Hepatic stellate cell (primary cell): ENCODE measurements around the gene GGA1.
"Not testable (repeated sequence)": the region's sequence is repeated elsewhere in the genome, so short reads cannot be mapped to it uniquely, and the experiment has no call there.

Experiments
- DNase-seq: peaks from one replicate; pipeline ENCODE4 v3.0.0; 2011; ENCODE audit warnings: low spot score

Gene GGA1

DNA sequence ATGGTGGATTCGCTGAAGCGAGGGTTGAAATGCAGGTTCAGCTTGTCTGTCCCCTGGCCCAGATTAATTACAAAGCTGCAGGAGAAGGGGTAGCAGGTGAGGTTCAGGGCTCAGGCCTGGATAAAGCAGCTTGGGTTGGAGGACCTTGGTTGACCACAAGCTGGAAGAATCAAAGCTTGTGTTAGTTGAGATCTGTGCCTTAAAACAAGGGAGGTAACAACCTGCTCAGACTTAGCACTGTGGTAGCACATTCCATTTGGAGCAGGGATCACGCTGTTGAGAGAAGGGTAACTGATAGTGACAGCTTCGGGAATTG lies 38.0 kb upstream of the GGA1 start:
- DNase-seq = no peak

DNA sequence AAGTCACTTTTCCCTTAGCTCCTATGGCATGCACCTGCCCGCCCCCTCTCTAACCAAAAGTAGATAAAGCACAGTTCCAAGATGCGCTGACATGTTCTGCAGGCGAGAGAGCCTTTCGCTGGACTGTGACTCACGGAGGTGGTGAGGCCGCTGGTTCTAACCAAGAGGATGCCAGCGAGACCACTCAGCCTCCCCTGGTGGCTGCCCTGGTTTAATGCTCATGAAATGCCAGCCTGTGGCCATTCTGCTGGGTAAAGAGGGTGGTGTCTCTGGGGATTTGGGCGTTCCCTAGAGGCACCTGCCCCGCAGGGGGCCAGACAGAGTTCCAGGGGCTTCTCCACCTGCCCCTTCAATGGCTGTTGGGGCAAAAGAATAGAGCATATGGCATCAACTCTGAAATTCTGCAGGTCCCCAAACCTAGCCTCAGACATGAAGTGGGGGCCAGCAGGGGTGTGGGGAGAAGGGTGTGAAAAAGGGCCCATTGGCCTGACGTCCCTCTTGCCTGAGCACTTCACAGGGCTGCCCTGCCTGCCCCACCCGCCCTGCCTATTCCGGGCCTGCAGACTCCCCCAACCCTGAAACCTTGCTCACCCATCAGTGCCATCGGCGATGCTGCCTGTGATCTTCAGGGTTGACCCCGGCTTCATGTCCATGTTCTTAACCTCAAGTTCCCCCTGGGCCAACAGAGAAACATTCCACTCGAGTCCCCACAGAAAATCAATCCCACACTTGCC lies 37.2 kb upstream of the GGA1 start:
- no peak for DNase-seq

DNA sequence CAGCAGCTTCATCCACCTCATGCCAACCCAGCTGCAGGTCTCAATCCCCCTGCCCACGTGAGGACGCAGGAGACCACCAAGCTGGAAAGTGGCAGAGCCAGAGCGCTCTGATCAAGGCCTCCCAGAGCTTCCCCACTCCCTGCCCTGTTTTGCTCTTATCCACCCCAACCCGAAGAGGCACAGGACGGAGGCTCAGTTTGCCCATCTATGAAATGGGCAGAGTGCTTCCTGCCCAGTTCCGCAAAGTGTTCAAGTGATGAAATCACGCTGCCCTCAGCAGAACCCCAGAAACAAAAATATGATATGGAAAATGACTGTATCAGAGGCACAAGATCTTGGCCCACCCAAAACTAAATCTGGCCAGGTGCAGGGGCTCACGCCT lies 36.7 kb upstream of the GGA1 start:
- DNase-seq = no peak

DNA sequence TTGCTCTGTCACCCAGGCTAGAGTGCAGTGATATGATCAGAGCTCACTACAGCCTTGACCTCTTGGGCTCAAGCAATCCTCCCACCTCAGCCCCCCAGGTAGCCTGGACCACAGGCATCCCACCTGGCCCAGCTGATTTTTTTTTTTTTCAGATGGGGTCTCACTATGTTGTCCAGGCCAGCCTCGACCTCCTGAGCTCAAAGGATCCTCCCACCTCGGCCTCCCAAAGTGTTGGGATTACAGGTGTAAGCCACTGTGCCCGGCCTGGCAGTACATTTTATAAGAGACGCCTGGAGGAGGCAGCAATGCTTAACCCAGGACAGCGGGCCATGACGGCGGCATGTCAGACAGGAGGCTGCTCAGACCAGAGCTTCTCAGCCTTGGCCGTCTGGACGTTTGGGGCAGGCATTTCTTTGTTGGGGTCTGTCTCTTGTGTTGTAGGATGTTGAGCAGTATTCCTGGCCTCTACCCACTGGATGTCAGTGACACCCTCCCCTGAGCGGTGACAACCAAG lies 33.1 kb upstream of the GGA1 start:
- no peak for DNase-seq

DNA sequence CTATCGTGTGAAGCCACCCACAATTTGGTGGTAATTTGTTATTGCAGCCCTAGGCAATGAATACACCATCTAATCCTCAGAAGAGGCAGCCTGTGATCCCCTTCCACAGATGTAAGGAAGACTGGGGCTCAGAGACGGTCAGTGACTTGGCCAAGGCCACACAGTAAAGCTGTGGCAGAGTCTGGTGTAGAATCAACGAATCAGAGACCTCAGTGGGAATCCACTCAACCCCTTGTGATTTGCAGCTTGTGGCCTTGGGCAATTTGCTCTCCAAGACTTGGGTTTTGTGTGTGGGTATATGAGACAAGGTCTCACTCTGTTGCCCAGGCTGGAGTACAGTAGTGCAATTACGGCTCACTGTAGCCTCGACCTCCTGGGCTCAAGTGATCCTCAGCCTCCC lies 30.6 kb upstream of the GGA1 start:
- DNase-seq = no peak

- no peak for DNase-seq
Measured at GRCh38 chr22:37581504-37581903, 27.1 kb upstream of the GGA1 start.

GRCh38 chr22:37582526-37582925 lies 26.1 kb upstream of the GGA1 start:
- no peak for DNase-seq

- DNase-seq = no peak
Measured at GRCh38 chr22:37588546-37589215, 20.0 kb upstream of the GGA1 start.

- DNase-seq = no peak
Measured at GRCh38 chr22:37589636-37590035, 19.0 kb upstream of the GGA1 start.

GRCh38 chr22:37591081-37591480 lies 17.6 kb upstream of the GGA1 start:
- not testable (repeated sequence) for DNase-seq

DNA sequence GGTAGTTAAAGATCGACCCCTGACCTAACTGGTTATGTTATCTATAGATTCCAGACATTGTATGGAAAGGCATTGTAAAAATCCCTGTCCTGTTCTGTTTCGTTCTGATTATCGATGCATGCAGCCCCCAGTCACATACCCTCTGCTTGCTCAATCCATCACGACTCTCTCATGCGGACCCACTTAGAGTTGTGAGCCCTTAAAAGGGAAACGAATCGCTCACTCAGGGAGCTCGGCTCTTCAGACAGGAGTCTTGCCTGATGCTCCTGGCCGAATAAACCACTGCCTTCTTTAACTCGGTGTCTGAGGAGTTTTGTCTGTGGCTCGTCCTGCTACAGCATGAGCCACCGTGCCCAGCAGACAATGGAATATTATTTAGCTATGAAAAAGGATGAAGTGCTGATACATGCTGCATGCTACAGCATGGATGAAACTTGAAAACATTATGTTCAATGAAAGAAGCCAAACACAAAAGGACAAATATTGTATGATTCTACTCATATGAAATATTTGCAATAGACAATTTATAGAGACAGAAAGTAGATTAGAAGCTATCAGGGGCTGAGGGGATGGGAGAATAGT lies 16.7 kb upstream of the GGA1 start:
- DNase-seq = no peak

DNA sequence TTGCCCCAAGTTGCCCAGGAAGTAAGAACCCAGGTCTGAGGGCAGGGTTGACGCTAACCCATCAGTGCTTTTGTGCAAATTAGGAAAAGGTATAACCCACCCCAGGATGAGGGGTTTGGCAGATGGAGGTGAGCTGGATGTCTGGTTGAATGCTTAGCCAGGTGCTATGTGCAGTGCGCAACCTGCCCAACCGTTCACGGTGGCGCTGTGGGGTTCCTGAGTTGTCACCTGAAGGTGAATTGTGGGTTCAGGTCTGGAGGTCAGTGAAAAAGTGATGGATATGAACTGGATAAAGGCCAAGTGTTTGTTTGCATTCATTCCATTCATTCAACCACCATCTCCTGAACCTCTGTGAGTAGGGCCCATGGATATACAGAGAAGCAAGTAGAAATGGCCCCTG lies 14.4 kb upstream of the GGA1 start:
- no peak for DNase-seq

- DNase-seq = no peak
Measured at GRCh38 chr22:37599153-37599552, 9.5 kb upstream of the GGA1 start.

GRCh38 chr22:37601203-37601539 lies 7.5 kb upstream of the GGA1 start:
- DNase-seq = no peak

DNA sequence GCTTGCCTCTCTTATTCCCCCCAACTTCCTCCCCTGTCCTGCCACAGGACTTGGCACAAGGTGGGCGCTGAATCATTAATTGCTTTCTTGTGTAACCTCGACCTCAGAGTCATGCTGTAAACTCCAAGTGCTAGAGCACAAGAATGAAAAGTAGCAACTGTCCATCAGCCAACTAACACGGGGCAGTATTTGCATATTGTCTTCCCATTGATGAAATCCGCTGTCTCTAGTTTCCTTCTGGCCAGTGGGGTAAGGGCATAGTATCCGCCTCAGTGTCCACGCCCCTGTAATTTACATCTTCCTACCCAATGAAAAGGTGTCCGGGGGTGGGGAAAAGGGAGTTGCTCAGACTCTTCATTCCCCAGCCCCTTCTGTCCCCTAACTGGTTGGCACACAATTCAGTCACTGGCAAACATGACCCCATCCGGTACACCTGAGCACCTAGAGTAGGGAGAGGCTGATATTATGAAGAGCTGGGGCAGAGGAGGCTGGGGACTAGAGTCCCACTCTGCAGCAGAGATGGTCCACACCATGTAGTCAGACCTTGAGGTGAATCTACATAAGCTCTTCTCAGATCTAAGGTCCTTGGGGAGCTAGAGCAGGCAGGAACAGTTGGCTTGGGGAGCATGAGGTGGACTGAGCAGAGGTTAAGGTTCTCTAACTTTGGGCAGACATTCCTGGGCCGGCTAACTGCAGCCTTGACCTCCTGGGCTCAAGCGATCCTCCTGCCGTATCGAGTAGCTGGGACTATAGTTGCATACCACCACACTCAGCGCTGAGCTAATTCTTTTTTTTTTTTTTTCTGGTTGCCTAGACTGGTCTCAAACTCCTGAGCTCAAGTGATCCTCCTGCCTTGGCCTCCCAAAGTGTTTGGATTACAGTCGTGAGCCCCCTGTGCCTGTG lies 6.8 kb upstream of the GGA1 start:
- no peak for DNase-seq

DNA sequence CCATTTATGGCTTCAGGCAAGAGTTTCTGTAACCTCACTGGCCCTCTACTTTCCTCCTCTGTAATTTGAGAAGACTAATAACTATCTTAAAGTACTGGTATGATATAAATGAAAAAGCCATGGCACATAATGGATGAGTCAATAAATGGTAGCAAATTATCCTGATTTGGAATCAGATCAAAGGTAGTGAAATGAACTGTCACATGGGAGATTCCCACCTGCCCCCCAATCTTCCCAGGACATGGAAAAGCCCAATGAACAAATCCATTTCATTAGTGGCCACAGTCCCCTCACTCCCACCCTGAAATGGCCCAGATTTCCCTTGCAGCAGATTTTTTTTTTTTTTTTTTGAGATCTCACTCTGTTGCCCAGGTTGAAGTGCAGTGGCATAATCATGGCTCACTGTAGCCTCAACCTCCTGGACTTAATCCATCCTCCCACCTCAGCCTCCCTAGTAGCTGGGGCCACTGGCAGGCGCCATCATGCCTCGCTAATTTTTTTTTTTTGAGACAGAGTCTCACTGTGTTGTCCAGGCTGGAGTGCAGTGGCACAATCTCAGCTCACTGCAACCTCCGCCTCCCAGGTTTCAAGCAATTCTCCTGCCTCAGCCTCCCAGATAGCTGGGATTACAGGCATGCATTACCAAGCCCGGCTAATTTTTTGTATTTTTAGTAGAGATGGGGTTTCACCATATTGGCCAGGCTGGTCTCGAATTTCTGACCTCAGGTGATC lies 5.9 kb upstream of the GGA1 start:
- DNase-seq = not testable (repeated sequence)

DNA sequence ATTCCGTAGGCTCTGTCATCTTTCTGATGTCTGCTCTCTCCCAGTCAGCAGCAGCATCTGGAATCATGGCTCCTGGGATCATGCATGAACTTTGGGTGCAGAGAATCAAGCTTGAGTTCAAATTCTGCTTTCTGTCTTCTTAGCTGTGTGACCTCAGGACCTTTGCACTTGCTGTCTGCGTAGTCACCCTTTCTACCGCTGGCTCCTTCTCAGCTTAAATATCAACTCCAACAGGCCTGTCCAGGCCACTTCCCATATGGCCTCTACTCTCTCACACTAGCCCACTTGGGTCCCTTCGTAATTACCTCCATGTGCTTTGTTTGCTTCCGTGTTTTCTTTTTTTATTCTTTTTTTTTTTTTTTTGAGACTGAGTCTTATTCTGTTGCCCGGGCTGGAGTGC lies 4.6 kb upstream of the GGA1 start:
- no peak for DNase-seq

DNA sequence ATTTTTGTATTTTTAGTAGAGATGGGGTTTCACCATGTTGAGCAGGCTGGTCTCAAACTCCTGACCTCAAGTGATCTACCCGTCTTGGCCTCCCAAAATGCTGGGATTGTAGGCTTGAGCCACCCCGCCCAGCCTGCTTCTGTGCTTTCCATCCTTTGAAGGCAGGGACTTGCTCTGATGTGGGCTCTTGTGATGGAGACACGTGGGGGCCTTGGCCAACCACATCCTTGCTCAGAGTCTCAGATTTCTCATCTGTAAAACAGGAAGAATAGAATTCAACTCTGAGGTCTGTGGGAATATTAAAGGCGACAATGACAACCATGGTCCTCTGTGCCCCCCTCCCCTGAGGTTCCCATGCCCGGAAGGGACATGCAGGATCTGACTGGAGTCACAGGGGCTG lies 3.8 kb upstream of the GGA1 start:
- DNase-seq = no peak

GRCh38 chr22:37607010-37607934 lies 1.4 kb upstream of the GGA1 start:
- peak; percentile 76 for DNase-seq

DNA sequence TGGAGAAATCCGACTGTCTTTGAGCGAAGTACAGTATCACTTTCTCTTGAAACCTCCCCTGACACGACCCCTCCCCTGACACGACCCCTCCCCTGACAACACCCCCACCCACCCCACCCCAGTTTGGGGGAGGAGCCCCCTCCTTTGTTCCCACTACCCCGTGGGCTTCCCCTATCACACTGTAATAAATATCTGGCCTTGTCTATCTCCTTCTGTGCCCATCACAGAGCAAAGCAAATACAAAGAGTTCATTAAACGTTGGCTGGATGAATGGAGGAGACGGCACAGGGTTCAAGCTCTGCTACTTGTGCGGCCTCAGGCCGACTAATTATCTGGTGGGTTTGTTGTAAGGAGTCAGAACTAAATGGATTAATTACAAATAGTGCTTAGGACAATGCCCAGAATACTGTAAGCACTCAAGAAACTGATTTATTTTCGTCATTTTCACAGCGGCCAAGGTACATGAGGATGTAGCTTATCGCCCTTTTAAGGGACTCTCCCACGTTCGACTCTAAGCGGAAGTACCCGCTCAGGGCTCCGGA lies 628 bp upstream of the GGA1 start:
- no peak for DNase-seq
